Left lobe of liver (tissue), 2 donors: ENCODE results near the gene COL9A1. TPM values are rescaled to one million over a fixed set of nuclear protein-coding genes. Genes with fewer than 3 reads are reported as not detected.

Experiments used
- ATAC-seq: fragments of 200-7000 bp; cut with Tn5 transposase; one replicate; pipeline ENCODE4 v1.9.1; 2020; ENCODE audit warnings: mild to moderate bottlenecking, moderate library complexity
- DNase-seq: peaks from one replicate; pipeline ENCODE4 v3.0.0-alpha.2; 2020; ENCODE audit warnings: low spot score
- total RNA-seq: library from RNA; stranded (reverse); gene quantifications from one replicate; pipeline ENCODE4 v1.2.1, GENCODE V29; 2021
- donor health status: DM: no; HTN: no; CAD: no; lungs with moderate emphysema.
- donor health status: DM: no; HTN: yes; CAD: no.

The COL9A1 gene
- total RNA-seq, 1 donor from 2014 or later: not detected

DNA sequence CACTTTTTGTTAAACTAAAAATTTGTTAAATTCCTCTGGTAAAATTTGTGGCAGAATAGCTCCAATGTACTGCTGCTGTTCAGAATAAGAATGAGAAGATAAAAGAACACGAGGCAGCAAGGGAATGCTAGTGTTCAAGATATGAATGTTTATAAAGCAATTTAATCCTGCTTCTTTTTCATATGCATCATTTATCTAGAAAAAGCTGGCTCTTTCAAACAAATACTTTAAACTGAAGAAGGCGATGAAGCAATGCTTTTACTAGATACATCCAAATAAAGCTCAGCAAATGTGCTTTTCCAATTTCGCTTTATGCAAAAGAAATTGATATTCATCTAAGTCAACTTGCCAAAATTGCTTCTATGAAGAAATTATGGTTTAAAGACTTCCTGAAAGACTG, 66.5 kb downstream of the COL9A1 start:
- ATAC-seq (no peak), DNase-seq (no peak)

DNA sequence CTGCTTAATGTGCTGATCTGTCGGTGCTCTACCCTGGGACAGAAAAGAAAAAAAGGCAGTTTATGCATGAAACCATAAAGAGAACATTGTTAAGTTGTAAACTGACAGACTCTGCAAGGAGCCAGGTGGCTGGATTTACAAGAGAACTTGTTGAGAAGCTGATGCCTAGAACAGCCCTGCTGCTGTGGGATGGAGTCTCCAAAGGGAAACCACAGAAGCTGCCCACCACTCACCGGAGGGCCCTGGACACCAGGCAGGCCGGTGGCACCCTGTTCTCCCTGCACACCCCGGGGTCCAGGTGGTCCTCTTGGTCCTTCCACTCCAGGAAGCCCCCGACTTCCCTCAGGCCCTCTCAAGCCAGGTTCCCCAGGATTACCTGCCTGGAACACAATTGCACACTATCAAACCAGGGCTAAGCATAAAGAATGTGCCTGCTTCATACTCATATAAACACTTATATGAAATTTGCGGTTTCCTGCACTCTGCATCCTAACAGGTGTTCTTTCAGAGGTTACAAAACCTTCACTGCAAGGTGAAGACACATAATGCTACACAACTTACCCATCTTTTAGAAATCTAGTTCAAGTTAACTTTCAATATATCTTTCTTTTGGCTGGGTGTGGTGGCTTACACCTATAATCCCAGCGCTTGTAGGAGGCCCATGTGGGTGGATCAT, 68.2 kb downstream of the COL9A1 start:
- ATAC-seq: no peak
- no peak for DNase-seq

- ATAC-seq (no peak), DNase-seq (no peak)
Measured at GRCh38 chr6:70231311-70231710, 71.6 kb downstream of the COL9A1 start.

DNA sequence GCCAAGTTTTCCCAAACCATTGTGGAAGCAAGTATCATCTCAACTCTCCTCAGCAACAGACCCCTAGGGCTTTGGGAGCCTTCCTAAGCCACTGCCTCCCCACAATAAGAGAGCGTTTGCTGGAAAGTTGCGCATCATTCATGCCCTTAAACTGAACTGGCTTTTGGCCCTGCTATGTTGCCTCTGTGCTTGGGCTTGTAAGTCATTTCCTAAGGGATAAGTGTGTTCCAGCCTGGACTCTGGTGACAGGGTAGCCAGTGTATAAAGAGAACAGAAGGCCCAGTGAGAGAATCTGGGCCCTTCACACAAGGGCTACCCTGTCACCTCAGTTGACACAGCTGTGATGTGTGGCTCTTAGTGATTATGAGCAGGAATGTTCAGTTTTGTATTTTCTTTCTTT, 77.8 kb downstream of the COL9A1 start:
- ATAC-seq: no peak

GRCh38 chr6:70222439-70222749, 80.5 kb downstream of the COL9A1 start:
- no peak for DNase-seq
- no peak for ATAC-seq

More for the DNA sequence above, 77.8 kb downstream of the COL9A1 start:
- DNase-seq: no peak

DNA sequence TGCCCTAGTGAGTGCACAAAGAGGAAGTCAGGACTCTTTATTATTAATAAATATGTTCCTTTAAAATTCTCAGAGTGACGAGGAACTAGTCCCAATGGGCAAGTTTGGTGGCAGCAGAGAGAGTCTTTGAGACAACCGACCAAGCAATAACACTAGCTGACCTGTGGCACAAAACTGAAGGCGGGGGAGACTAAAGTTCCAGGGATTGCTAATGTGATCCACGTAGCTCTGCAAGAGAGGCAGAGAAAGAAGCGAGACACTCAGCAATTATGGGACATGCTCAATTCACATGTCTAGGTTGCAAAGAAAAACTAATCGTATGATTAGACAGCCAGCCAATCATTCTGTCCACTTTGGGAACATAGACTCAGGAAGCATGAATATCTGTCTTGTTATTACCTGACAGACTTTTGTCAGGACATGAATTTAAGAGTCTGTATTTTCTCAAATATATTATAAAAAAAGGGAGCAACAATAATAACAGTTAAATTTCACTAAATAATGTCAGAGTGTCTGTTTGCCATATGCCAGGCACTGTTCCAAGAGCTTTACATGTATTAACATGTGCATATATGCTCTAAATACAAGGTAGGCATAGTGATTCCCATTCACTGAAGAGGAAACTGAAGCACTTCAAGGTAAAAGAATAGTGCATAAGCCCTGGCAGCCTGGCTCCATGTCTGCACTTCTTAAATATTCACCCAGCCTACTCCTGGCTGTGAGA, 81.0 kb downstream of the COL9A1 start:
- no peak for DNase-seq
- ATAC-seq: peak; percentile 61

GRCh38 chr6:70221025-70221714, 81.7 kb downstream of the COL9A1 start:
- no peak for DNase-seq

GRCh38 chr6:70219943-70220613, 82.8 kb downstream of the COL9A1 start:
- no peak for ATAC-seq

More at GRCh38 chr6:70221025-70221714, 81.7 kb downstream of the COL9A1 start:
- peak; percentile 95 for ATAC-seq

DNA sequence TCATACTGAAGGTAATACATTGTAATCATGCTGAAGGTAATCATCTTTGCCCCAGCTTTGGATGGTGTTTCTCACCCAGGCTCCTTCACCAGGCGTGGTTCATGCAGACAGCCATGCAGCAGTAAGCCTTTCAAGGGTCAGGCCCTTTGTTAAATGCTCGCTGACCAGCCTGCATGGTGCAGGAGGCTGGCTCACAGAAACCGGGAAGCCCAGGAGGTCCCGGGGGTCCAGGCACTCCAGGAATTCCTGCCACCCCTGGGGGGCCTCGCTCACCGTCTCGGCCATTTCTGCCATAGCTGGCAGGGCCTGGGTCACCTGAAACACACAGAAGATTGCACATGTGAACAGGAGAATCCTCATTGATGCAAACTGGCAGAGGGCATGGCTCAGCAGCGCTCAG, 86.1 kb downstream of the COL9A1 start:
- ATAC-seq (no peak), DNase-seq (no peak)

More at GRCh38 chr6:70219943-70220613, 82.8 kb downstream of the COL9A1 start:
- DNase-seq: no peak

DNA sequence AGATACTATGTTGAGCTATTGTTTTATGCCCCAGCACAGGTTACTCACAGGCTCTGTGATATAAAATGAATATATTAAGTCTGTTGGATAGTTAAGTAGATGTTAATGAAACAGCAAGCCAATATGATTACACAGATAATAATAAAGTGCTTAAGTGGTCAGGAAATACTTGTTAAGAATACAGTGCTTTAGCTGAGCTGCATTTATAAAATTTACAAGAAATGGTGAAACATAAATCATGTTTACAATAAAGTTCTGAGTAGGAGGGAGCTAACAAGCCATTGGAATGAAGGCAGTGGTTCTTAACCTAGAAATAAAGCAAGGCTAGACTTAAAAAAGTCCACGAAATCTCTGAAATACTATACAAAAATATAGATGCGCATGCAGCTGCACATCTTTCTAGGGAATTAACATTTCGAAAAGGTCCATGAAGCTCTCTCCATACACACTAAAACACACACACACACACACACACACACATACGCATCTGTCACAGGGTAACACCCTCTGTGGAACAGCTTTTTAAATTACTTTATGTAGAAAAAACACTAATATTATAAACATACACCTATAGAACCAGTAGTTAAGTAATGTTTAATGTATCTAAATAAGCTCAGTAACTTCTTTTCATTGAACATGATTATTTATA, 87.3 kb downstream of the COL9A1 start:
- DNase-seq (no peak), ATAC-seq (no peak)

DNA sequence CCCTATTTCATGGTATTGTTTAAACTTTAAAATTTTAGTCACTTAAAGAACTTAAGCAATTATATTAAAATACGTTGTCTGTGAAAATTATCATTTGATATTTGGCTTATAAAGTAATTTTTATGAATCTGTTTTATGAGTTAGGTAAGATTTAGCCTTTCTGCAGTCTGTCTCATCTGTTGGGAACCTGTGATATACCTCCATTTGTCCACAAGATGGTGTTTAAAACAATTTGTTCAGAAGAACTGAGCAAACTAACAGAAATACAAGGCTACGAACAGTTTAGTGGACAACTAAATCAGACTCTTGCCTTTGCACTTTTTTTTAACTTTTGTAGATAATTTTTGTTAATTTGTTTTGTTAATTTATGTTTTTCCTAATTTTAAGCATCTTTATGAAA, 92.4 kb downstream of the COL9A1 start:
- peak; percentile 58 for ATAC-seq
- DNase-seq: no peak

GRCh38 chr6:70208235-70208790, 94.6 kb downstream of the COL9A1 start:
- ATAC-seq: no peak
- DNase-seq: no peak

DNA sequence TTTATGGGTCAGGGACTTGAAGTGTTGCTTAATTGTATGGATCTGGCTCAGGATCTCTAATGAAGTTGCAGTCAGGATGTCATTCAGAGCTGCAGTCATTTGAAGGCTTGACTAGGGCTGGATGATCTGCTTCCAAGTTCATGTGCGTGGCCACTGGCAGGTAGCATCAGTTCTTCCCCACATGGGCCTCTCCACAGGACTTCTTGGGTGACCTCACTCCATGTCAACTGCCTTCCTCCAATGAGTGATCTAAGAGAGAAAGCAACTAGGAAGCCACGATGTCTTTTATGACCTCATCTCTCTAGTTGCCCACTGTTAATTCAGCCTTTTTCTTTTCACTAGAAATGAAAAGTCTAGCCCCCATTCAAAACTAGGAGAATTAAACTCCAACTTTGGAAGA, 104.1 kb downstream of the COL9A1 start:
- DNase-seq: no peak
- ATAC-seq: no peak

DNA sequence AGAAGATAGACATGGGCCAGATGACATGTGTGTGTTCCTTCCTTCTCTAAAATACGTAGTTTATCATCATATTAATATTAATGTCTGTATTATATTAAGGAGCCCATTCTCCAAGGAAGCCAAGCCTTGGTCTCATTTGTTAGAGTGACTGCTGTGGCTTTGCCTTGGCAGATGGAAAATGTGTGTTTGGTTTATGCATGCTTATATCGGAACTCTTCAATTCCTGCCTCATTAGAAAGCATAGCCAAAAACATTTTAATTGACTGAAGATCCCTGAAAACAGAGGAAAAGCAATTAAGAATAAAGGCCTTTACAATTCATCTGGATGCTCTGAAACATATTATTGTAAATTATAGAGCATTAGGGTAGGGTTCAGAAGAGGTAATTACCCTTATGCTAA, 106.4 kb downstream of the COL9A1 start:
- no peak for DNase-seq
- no peak for ATAC-seq

DNA sequence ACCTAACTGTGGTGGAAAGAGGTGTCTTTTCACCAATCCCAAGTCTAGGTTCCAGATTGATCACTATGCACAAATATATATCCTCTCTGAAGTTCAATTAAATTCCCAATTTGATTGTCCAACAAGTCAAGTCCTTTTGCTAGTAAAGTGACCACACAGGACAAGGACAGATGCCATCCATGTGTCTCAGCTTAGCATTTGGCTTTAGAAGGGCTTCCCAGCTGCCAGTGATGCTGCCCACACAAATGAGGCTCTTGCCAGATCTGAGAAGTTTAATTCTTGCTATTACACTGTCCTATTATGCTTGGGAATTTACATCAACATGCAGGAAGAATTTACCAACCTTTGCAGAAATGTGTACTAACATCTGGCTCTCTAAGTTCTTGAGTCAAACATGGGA, 108.5 kb downstream of the COL9A1 start:
- ATAC-seq (no peak), DNase-seq (no peak)

DNA sequence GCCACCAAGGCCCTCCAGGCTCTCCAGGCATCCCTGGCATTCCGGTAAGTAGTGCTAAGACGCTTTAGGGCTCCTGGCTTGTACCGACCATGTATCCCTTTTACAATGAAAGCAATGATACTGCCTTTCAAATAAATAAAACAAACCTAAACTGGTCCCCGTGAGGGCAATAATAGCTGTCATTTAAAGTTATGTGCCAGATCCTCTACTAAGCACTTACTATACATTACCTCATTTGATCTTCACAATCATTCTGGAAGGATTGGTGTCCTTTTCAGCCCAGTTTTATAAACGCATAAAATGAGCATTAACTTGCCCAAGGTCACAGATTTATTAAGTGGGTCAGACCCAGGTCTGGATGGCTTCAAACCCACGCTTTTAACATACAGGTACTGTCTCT, 114.7 kb downstream of the COL9A1 start:
- no peak for ATAC-seq
- DNase-seq: no peak

DNA sequence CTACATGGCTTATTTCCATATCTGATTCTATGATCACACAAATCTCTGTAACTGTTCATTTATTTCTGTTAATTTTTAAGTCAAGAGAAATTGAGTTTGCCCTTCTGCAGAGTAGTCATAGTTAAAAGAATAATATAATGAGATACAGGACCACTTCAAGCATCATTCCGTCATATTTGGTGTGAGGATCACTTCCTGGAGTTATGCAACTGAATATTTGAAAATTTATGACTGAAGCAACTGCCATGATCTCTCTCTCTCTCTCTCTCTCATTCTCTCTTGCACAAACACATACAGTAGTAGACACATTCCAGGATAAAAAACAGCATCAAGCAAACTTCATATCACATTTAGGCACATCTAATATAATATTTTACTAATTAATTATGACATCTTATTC, 116.4 kb downstream of the COL9A1 start:
- DNase-seq (no peak), ATAC-seq (no peak)

GRCh38 chr6:70184723-70185122, 118.2 kb downstream of the COL9A1 start:
- DNase-seq (no peak), ATAC-seq (no peak)

DNA sequence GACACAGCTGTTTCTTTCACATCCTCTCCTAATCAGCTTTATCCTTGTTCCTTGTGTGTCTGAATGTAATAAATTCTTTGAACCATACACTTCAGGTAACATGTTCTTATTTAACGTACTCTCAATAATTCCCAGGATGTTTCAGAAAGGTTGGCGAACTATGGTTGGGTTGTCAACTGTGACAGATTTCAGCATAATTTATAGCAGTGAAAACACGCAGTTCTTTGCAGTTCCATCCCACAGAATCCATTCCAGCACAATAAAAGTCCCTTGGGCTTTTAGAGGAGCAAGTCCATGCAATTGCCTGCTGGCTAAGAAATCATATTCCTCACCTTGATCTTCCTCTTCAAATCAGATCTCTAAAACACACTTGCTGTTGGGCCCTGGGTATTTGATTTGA, 119.3 kb downstream of the COL9A1 start:
- DNase-seq (no peak), ATAC-seq (no peak)

DNA sequence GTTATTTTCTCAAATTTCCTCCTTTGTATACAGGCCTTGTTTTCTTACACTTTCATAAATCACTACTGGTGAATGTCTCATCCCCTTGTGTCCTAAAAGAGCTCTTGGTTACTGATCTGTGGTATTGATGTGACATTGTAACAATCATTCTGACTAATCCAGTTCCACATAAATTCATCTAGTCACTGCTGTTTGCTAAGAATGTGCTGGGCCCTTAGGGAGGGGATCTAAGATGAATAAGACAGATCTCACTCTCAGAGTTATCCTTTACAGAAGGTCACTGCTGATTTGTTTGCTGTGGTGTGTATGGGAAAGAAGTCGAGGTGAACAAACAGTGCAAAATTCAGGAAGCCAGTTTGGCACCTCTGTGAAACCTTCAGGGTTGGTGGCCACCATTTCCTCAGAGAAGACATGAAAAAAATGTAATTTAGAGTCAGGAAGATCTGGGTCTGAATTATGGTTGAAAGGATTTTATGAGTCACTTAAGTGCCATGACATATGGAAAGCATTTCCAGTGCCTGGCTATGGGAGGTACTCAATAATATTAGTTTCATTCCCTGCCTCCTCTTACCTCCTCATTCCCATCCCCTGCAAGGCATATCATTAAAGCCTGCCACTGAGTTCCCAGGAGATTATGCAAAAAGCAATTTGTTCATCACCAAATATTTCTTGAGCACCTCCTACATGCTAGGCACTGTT, 121.8 kb downstream of the COL9A1 start:
- ATAC-seq (no peak), DNase-seq (no peak)
